Hepatocyte (in vitro differentiated cells): ENCODE measurements around the gene AGXT. TPM values are rescaled to one million over a fixed set of nuclear protein-coding genes. Genes with fewer than 3 reads are reported as not detected.

ENCODE experiments used
- DNase-seq: peaks from one replicate; pipeline ENCODE4 v3.0.0-alpha.2; 2016; ENCODE audit warnings: low spot score
- H2AFZ ChIP-seq: fragments of 200-600 bp; sonication (generic); 2 replicates; pipeline ENCODE4 v1.6.0; 2016; ENCODE audit warnings: antibody characterized with exemption, mild to moderate bottlenecking
- H3K27ac ChIP-seq: fragments of 200-600 bp; sonication (generic); 2 replicates; pipeline ENCODE4 v1.5.1; 2016; ENCODE audit warnings: mild to moderate bottlenecking
- H3K27me3 ChIP-seq: fragments of 200-600 bp; sonication (generic); 2 replicates; pipeline ENCODE4 v1.6.1; 2016
- H3K36me3 ChIP-seq: fragments of 200-600 bp; sonication (generic); replicated peaks from 2 replicates; pipeline ENCODE4 v1.5.1; 2016; ENCODE audit warnings: low read depth; ENCODE audit not compliant: insufficient read depth
- H3K4me1 ChIP-seq: fragments of 200-600 bp; sonication (generic); 2 replicates; pipeline ENCODE4 v1.5.1; 2016; ENCODE audit warnings: mild to moderate bottlenecking, moderate library complexity; ENCODE audit not compliant: insufficient read depth
- H3K4me2 ChIP-seq: fragments of 200-600 bp; sonication (generic); 2 replicates; pipeline ENCODE4 v1.6.0; 2016
- H3K4me3 ChIP-seq: fragments of 200-600 bp; sonication (generic); 2 replicates; pipeline ENCODE4 v1.5.1; 2016; ENCODE audit warnings: mild to moderate bottlenecking
- H3K79me2 ChIP-seq: fragments of 200-600 bp; sonication (generic); 2 replicates; pipeline ENCODE4 v1.6.0; 2017; ENCODE audit warnings: mild to moderate bottlenecking
- H3K9me2 ChIP-seq: fragments of 200-600 bp; sonication (generic); replicated peaks from 2 replicates; pipeline ENCODE4 v1.6.0; 2017; ENCODE audit warnings: mild to moderate bottlenecking; ENCODE audit not compliant: insufficient read depth
- H3K9me3 ChIP-seq: fragments of 200-600 bp; sonication (generic); 2 replicates; pipeline ENCODE4 v1.5.1; 2016; ENCODE audit warnings: low read depth, mild to moderate bottlenecking
- H4K20me1 ChIP-seq: fragments of 200-600 bp; sonication (generic); 2 replicates; pipeline ENCODE4 v1.6.0; 2016; ENCODE audit warnings: mild to moderate bottlenecking; ENCODE audit not compliant: insufficient read depth, poor library complexity, severe bottlenecking
- EZH2 ChIP-seq: fragments of 200-600 bp; sonication (generic); IDR thresholded peaks from 2 replicates; pipeline ENCODE4 v1.6.1; 2016; ENCODE audit warnings: antibody characterized with exemption, mild to moderate bottlenecking, borderline replicate concordance
- EZH2phosphoT487 ChIP-seq: fragments of 200-600 bp; sonication (generic); IDR thresholded peaks from one replicate; pipeline ENCODE4 v1.6.1; 2018; ENCODE audit warnings: antibody characterized with exemption, mild to moderate bottlenecking, low read depth, moderate library complexity; ENCODE audit not compliant: unreplicated experiment, severe bottlenecking
- WGBS: methylation state at CpG from one replicate; pipeline ENCODE4 v1.1.6; 2016; ENCODE audit warnings: low lambda C conversion rate; ENCODE audit errors: missing lambda C conversion rate; 5-methylcytosine and 5-hydroxymethylcytosine counted together
- polyA plus RNA-seq: library from polyadenylated mRNA; unstranded; fragments of >200 nt; fragmentation: Nextera tagmentation; extraction: Ambion mirVana; gene quantifications from 2 replicates; pipeline ENCODE4 v1.2.1, GENCODE V29; 2016
- total RNA-seq: library from RNA; depleted of rRNA; stranded (reverse); fragments of >200 nt; gene quantifications from 2 replicates; pipeline ENCODE4 v1.2.3, GENCODE V29; 2014
- TF ChIP-seq, protein P1 (sequence below): fragments of 200-600 bp; sonication (generic); IDR thresholded peaks from 2 replicates; pipeline ENCODE4 v1.5.1; 2016; ENCODE audit warnings: antibody characterized with exemption, mild to moderate bottlenecking; ENCODE audit not compliant: poor library complexity

Gene AGXT
- total and polyA plus RNA-seq, 2 experiments from 2014 or later: 90.8 to 169 TPM

- 89% methylated on average over 25 of the region's 25 CpGs for WGBS
- H3K27ac ChIP-seq: no peak overlapping the region
- H3K9me2 ChIP-seq: no peaks in the 10 kb centered on the region
- no peaks in the 10 kb centered on the region for H3K9me3 ChIP-seq
- no peaks in the 10 kb centered on the region for H3K27me3 ChIP-seq
- TF ChIP-seq, protein P1, sequence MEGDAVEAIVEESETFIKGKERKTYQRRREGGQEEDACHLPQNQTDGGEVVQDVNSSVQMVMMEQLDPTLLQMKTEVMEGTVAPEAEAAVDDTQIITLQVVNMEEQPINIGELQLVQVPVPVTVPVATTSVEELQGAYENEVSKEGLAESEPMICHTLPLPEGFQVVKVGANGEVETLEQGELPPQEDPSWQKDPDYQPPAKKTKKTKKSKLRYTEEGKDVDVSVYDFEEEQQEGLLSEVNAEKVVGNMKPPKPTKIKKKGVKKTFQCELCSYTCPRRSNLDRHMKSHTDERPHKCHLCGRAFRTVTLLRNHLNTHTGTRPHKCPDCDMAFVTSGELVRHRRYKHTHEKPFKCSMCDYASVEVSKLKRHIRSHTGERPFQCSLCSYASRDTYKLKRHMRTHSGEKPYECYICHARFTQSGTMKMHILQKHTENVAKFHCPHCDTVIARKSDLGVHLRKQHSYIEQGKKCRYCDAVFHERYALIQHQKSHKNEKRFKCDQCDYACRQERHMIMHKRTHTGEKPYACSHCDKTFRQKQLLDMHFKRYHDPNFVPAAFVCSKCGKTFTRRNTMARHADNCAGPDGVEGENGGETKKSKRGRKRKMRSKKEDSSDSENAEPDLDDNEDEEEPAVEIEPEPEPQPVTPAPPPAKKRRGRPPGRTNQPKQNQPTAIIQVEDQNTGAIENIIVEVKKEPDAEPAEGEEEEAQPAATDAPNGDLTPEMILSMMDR: no peak
- H3K4me2 ChIP-seq: no peak overlapping the region
- H2AFZ ChIP-seq: no peak overlapping the region
- no peaks in the 10 kb centered on the region for H4K20me1 ChIP-seq
- H3K36me3 ChIP-seq: no peaks in the 10 kb centered on the region
- H3K79me2 ChIP-seq: no peaks in the 10 kb centered on the region
- H3K4me1 ChIP-seq: peaks cover 13% of the 10 kb centered on the region
- DNase-seq: no peak
- H3K4me3 ChIP-seq: no peak overlapping the region
Measured at GRCh38 chr2:240869109-240869955, 708 bp downstream of the AGXT start.

DNA sequence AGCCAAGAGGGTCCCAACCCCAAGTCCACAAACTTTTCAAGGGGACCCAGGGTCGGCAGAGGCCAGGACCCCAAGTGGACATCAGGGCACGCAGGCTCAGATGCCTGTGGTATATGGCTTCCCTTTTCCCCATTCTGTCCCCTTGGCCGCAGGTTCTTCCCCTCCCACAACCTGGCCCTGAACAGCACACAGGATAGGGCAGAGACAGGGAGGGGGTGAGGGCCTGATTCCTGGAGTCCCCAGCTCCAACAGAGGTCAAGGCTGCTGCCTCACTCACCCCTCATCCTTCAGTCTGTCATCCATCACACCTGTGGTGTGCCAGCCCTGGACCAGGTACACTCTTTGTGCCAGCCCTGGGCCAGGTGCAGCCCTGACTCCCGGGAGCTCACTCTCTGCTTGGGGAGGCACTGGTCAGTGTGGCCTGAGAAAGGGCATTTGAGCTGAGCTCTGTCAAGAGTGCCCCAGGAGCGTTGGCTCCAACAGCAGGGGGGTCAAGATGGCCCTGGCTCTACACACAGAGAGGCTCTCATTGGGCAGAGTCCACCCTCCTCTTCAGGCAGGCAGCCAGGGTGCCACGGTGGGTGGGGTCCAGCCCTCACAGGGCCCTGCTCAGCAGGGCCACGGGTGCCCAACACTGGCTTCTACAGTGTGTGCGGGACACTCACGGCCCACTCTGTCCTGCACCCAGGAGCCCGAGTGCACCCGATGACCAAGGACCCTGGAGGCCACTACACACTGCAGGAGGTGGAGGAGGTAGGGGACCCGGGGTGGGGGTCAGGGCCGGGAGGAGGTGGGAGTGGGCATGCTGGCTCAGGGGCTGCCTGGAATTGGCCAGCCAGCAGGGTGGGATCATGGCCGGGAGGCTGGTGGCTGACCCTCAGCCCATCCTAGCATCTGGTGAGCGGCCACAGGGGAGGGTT is 1.6 kb downstream of the AGXT start:
- Histone ChIP-seq H3K36me3 (no peaks in the 10 kb centered on the region), H3K4me2 (no peak overlapping the region), H3K27me3 (no peaks in the 10 kb centered on the region), H3K27ac (no peak overlapping the region), H3K79me2 (no peaks in the 10 kb centered on the region), H2AFZ (no peak overlapping the region), H3K4me3 (no peak overlapping the region), H3K9me3 (no peaks in the 10 kb centered on the region), H3K4me1 (peaks cover 20% of the 10 kb centered on the region), H3K9me2 (no peaks in the 10 kb centered on the region), H4K20me1 (no peaks in the 10 kb centered on the region)
- 86% methylated on average over 15 of the region's 15 CpGs for WGBS
- TF ChIP-seq EZH2phosphoT487: no peak
- no peak for TF ChIP-seq EZH2
- TF ChIP-seq, protein P1: no peak
- DNase-seq: no peak

GRCh38 chr2:240871071-240871958 is 2.7 kb downstream of the AGXT start:
- Histone ChIP-seq H4K20me1 (no peaks in the 10 kb centered on the region), H2AFZ (no peak overlapping the region), H3K27ac (no peak overlapping the region), H3K9me2 (no peaks in the 10 kb centered on the region), H3K27me3 (no peaks in the 10 kb centered on the region), H3K4me1 (peaks cover 20% of the 10 kb centered on the region), H3K4me2 (no peak overlapping the region), H3K36me3 (no peaks in the 10 kb centered on the region), H3K79me2 (no peaks in the 10 kb centered on the region), H3K9me3 (no peaks in the 10 kb centered on the region), H3K4me3 (no peak overlapping the region)
- no peak for DNase-seq
- TF ChIP-seq, protein P1: no peak
- TF ChIP-seq EZH2 (no peak), EZH2phosphoT487 (no peak)
- WGBS: 91% methylated on average over 15 of the region's 16 CpGs
